IMR-90 (cell line): ENCODE results near the gene RPH3AL. TPM values are rescaled to one million over a fixed set of nuclear protein-coding genes. Genes with fewer than 3 reads are reported as not detected.

Experiments used
- ATAC-seq: fragments of 200-7000 bp; cut with Tn5 transposase; 2 replicates; pipeline ENCODE4 v1.9.1; 2020; ENCODE audit warnings: low read depth, mild to moderate bottlenecking, moderate library complexity
- BruUV-seq: library from RNA; stranded (reverse); fragments of 400-500 nt; replicated peaks from 2 replicates; lab custom pipeline; 2021; lab: Mats Ljungman, UMichigan
- CTCF ChIA-PET: fragments of 300-600 bp; formaldehyde crosslinking; extraction: SDS; loops from one replicate; lab custom pipeline; 2021; ENCODE audit warnings: antibody characterized with exemption; lab: Yijun Ruan, JAX
- POLR2A ChIA-PET: fragments of 300-600 bp; sonication (Branson Sonifier 250); formaldehyde crosslinking; loops from one replicate; lab custom pipeline; 2022; ENCODE audit warnings: antibody characterized with exemption; ENCODE audit not compliant: unreplicated experiment; lab: Charles Lee
- DNase-seq: peaks from one replicate; pipeline ENCODE4 v3.0.0; 2013
- H2AFZ ChIP-seq: replicated peaks from 2 replicates; pipeline ENCODE3; 2013; ENCODE audit warnings: low read length, mild to moderate bottlenecking; ENCODE audit not compliant: poor library complexity
- H2AK5ac ChIP-seq: 2 replicates; pipeline ENCODE4 v1.6.1; 2013; ENCODE audit warnings: low read depth, low read length, inconsistent platforms
- H2AK9ac ChIP-seq: replicated peaks from 2 replicates; pipeline ENCODE3; 2013; ENCODE audit warnings: mild to moderate bottlenecking, low read depth, low read length, moderate library complexity; ENCODE audit not compliant: poor library complexity
- H2BK120ac ChIP-seq: 2 replicates; pipeline ENCODE4 v1.6.1; 2013; ENCODE audit warnings: low read depth, low read length, inconsistent platforms
- H2BK15ac ChIP-seq: 3 replicates; pipeline ENCODE4 v1.6.1; 2013; ENCODE audit warnings: low read depth, low read length, inconsistent platforms
- H2BK20ac ChIP-seq: 2 replicates; pipeline ENCODE4 v1.6.1; 2013; ENCODE audit warnings: low read depth, mild to moderate bottlenecking, inconsistent platforms, low read length, moderate library complexity
- H2BK5ac ChIP-seq: 2 replicates; pipeline ENCODE4 v1.6.1; 2013; ENCODE audit warnings: mild to moderate bottlenecking, low read depth, low read length, inconsistent platforms; ENCODE audit not compliant: poor library complexity, severe bottlenecking
- H3K14ac ChIP-seq: replicated peaks from 2 replicates; pipeline ENCODE4 v1.6.1; 2013; ENCODE audit warnings: low read depth, low read length, inconsistent platforms
- H3K18ac ChIP-seq: 2 replicates; pipeline ENCODE4 v1.6.1; 2013; ENCODE audit warnings: low read depth, low read length, control low read depth
- H3K23ac ChIP-seq: 2 replicates; pipeline ENCODE4 v1.6.1; 2013; ENCODE audit warnings: low read depth, low read length, inconsistent platforms
- H3K27ac ChIP-seq: 2 replicates; pipeline ENCODE4 v1.5.1; 2013; ENCODE audit warnings: mild to moderate bottlenecking, control low read depth, low read length; ENCODE audit not compliant: insufficient read depth
- H3K27me3 ChIP-seq: 2 replicates; pipeline ENCODE4 v1.6.1; 2013; ENCODE audit warnings: low read length; ENCODE audit not compliant: control insufficient read depth, insufficient read depth
- H3K36me3 ChIP-seq: 2 replicates; pipeline ENCODE4 v1.6.1; 2013; ENCODE audit warnings: low read length, mixed read lengths; ENCODE audit not compliant: control insufficient read depth, insufficient read depth
- H3K4ac ChIP-seq: 2 replicates; pipeline ENCODE4 v1.6.1; 2013; ENCODE audit warnings: low read depth, low read length, inconsistent platforms
- H3K4me1 ChIP-seq: 2 replicates; pipeline ENCODE4 v1.6.1; 2013; ENCODE audit warnings: low read length, mixed read lengths; ENCODE audit not compliant: control insufficient read depth, insufficient read depth
- H3K4me2 ChIP-seq: 2 replicates; pipeline ENCODE4 v1.6.1; 2013; ENCODE audit warnings: low read depth, mild to moderate bottlenecking, control low read depth, low read length, moderate library complexity
- H3K4me3 ChIP-seq: 2 replicates; pipeline ENCODE4 v1.5.1; 2013; ENCODE audit warnings: low read depth, mild to moderate bottlenecking, control low read depth, low read length, moderate library complexity; ENCODE audit not compliant: insufficient read depth
- H3K56ac ChIP-seq: 2 replicates; pipeline ENCODE4 v1.6.1; 2013; ENCODE audit warnings: low read length, inconsistent platforms; ENCODE audit not compliant: insufficient read depth; ENCODE audit errors: extremely low read depth
- H3K79me1 ChIP-seq, 2 experiments: 2 replicates each; pipeline ENCODE4 v1.6.1; 2013; ENCODE audit warnings: low read length in 2 of 2, inconsistent platforms in 1 of 2, low read depth in 1 of 2
- H3K9ac ChIP-seq: 2 replicates; pipeline ENCODE4 v1.6.1; 2013; ENCODE audit warnings: low read depth, low read length, control low read depth
- H3K9me1 ChIP-seq: 2 replicates; pipeline ENCODE4 v1.6.1; 2013; ENCODE audit warnings: low read length, inconsistent platforms; ENCODE audit not compliant: insufficient read depth
- H3K9me3 ChIP-seq: 2 replicates; pipeline ENCODE4 v1.6.1; 2013; ENCODE audit warnings: low read length; ENCODE audit not compliant: control insufficient read depth, insufficient read depth
- H4K20me1 ChIP-seq: 2 replicates; pipeline ENCODE4 v1.6.1; 2013; ENCODE audit warnings: low read length, inconsistent platforms; ENCODE audit not compliant: insufficient read depth
- H4K5ac ChIP-seq: 2 replicates; pipeline ENCODE4 v1.6.1; 2013; ENCODE audit warnings: mild to moderate bottlenecking, low read depth, low read length, control low read depth
- H4K8ac ChIP-seq, 2 experiments: 2 replicates each; pipeline ENCODE4 v1.6.1; 2013; ENCODE audit warnings: low read depth in 2 of 2, low read length in 2 of 2, control low read depth in 1 of 2, inconsistent platforms in 1 of 2
- H4K91ac ChIP-seq: 2 replicates; pipeline ENCODE4 v1.6.1; 2013; ENCODE audit warnings: low read depth, low read length, inconsistent platforms; ENCODE audit not compliant: insufficient read depth
- CEBPB ChIP-seq: IDR thresholded peaks from 2 replicates; pipeline ENCODE4 v1.6.1; 2012; ENCODE audit warnings: low read depth, low read length, improper control_type of control experiment
- MAFK ChIP-seq: IDR thresholded peaks from 2 replicates; pipeline ENCODE4 v1.6.1; 2012; ENCODE audit warnings: low read depth, low read length, improper control_type of control experiment
- MAZ ChIP-seq: IDR thresholded peaks from 2 replicates; pipeline ENCODE4 v1.6.1; 2012; ENCODE audit warnings: low read depth, mild to moderate bottlenecking, low read length, improper control_type of control experiment, moderate library complexity, borderline replicate concordance
- RCOR1 ChIP-seq: IDR thresholded peaks from 2 replicates; pipeline ENCODE4 v1.6.1; 2012; ENCODE audit warnings: mild to moderate bottlenecking, low read length, improper control_type of control experiment; ENCODE audit not compliant: insufficient replicate concordance
- SMC3 ChIP-seq: fragments of 150-350 bp; IDR thresholded peaks from 2 replicates; pipeline ENCODE4 v1.6.1; 2016; ENCODE audit warnings: low read depth, mild to moderate bottlenecking, antibody characterized with exemption, low read length, moderate library complexity
- USF2 ChIP-seq: fragments of 150-350 bp; IDR thresholded peaks from 2 replicates; pipeline ENCODE4 v1.6.1; 2017; ENCODE audit warnings: mild to moderate bottlenecking, antibody characterized with exemption, low read length, low read depth
- WGBS, 2 experiments: methylation state at CpG; one replicate each; pipeline versions ENCODE4 v1.1.5 to v1.1.7; 2013; ENCODE audit warnings: missing lambda C conversion rate in 2 of 2; ENCODE audit not compliant: insufficient read length in 1 of 2; ENCODE audit errors: extremely low coverage in 2 of 2; 5-methylcytosine and 5-hydroxymethylcytosine counted together
- dilution Hi-C: fragments of 300-500 bp; cut with HindIII; formaldehyde crosslinking; loops from one replicate; pipeline ENCODE4 v1.14.3; 2018; ENCODE audit warnings: low sequenced_read_pairs; ENCODE audit not compliant: unreplicated experiment
- in situ Hi-C: fragments of 300-500 bp; cut with MboI; formaldehyde crosslinking; loops from 3 replicates; pipeline ENCODE4 v1.14.3; 2019; ENCODE audit warnings: low sequenced_read_pairs, inconsistent platforms, mixed read lengths
- intact Hi-C: fragments of 100-400 bp; cut with micrococcal nuclease; formaldehyde crosslinking; loops from 2 replicates; pipeline ENCODE4 v1.10.0; 2022
- polyA plus RNA-seq, 3 experiments: library from polyadenylated mRNA; depleted of rRNA; stranded (reverse); fragments of >200 nt; gene quantifications; 2 replicates each; pipeline ENCODE4 v1.2.3, GENCODE V29; 2012; ENCODE audit warnings: low replicate concordance in 1 of 3
- total RNA-seq: library from RNA; depleted of rRNA; stranded (reverse); fragments of >200 nt; gene quantifications from 2 replicates; pipeline ENCODE4 v1.2.3, GENCODE V29; 2012

Gene RPH3AL
- total and polyA plus RNA-seq, 2 of the 4 experiments (the other 2 are of a cell fraction): 1.8 to 2.5 TPM

GRCh38 chr17:364766-365165 lies 12.2 kb upstream of the RPH3AL start:
- no peaks in the 10 kb centered on the region for H3K9me1 ChIP-seq
- no peaks in the 10 kb centered on the region for H4K20me1 ChIP-seq
- no peak overlapping the region for H3K23ac ChIP-seq
- ChIA-PET CTCF (no interaction called here), POLR2A (no interaction called here)
- H2BK15ac ChIP-seq: no peak overlapping the region
- no peak overlapping the region for H3K9ac ChIP-seq
- H4K8ac ChIP-seq: no peak overlapping the region
- no peak overlapping the region for H3K27ac ChIP-seq
- no peaks in the 10 kb centered on the region for H3K4me1 ChIP-seq
- no peak overlapping the region for H3K14ac ChIP-seq
- no peak for DNase-seq
- H2AK5ac ChIP-seq: no peak overlapping the region
- H3K9me3 ChIP-seq: no peaks in the 10 kb centered on the region; the same call in 1 of the 2 replicates
- dilution Hi-C loops (no loop called here), intact Hi-C loops (no loop called here), in situ Hi-C loops (no loop called here)
- H3K4me2 ChIP-seq: no peak overlapping the region
- H2AK9ac ChIP-seq: no peak overlapping the region
- H4K91ac ChIP-seq: no peak overlapping the region
- no peak for ATAC-seq
- no peak overlapping the region for H3K4ac ChIP-seq
- no peak overlapping the region for H3K18ac ChIP-seq
- no peak overlapping the region for H3K4me3 ChIP-seq
- H4K5ac ChIP-seq: no peak overlapping the region
- WGBS, 2 experiments: 87% methylated on average over 6 of the region's 9 CpGs; no CpG with 5 or more reads in 1 of the 2 experiments
- H3K79me1 ChIP-seq: no peaks in the 10 kb centered on the region
- H3K36me3 ChIP-seq: no peaks in the 10 kb centered on the region
- BruUV-seq: no TSS peak
- no peak overlapping the region for H2AFZ ChIP-seq
- H2BK5ac ChIP-seq: no peak overlapping the region
- TF ChIP-seq CEBPB (no peak), RCOR1 (no peak), SMC3 (no peak), MAFK (no peak), MAZ (no peak), USF2 (no peak)
- no peak overlapping the region for H2BK120ac ChIP-seq
- H3K27me3 ChIP-seq: no peaks in the 10 kb centered on the region
- H2BK20ac ChIP-seq: no peak overlapping the region
- H3K56ac ChIP-seq: no peak overlapping the region
